Calu3 (cell line): ENCODE data around the gene SGCA. TPM values are rescaled to one million over a fixed set of nuclear protein-coding genes. Genes with fewer than 3 reads are reported as not detected.

Experiments used
- BruUV-seq: library from RNA; stranded (reverse); fragments of 400-500 nt; replicated peaks from 2 replicates; lab custom pipeline; 2021; lab: Mats Ljungman, UMichigan
- CTCF ChIA-PET: fragments of 300-600 bp; sonication (Branson Sonifier 250); formaldehyde crosslinking; loops from one replicate; lab custom pipeline; 2022; ENCODE audit warnings: antibody characterized with exemption; lab: Charles Lee
- DNase-seq: peaks from one replicate; pipeline ENCODE4 v3.0.0; 2022
- H3K27ac Mint-ChIP-seq: one replicate; pipeline ENCODE4 v1.8.0; 2022; ENCODE audit warnings: mixed read lengths; ENCODE audit not compliant: unreplicated experiment
- H3K27me3 Mint-ChIP-seq: one replicate; pipeline ENCODE4 v1.8.0; 2022; ENCODE audit warnings: mixed read lengths; ENCODE audit not compliant: unreplicated experiment
- H3K36me3 Mint-ChIP-seq: one replicate; pipeline ENCODE4 v1.8.0; 2022; ENCODE audit warnings: mild to moderate bottlenecking, moderate library complexity, mixed read lengths; ENCODE audit not compliant: insufficient read depth, unreplicated experiment
- H3K4me1 Mint-ChIP-seq: one replicate; pipeline ENCODE4 v1.8.0; 2022; ENCODE audit warnings: mild to moderate bottlenecking, low read depth, mixed read lengths; ENCODE audit not compliant: unreplicated experiment
- H3K4me3 Mint-ChIP-seq: one replicate; pipeline ENCODE4 v1.8.0; 2022; ENCODE audit warnings: mild to moderate bottlenecking, low read depth, moderate library complexity, mixed read lengths; ENCODE audit not compliant: unreplicated experiment
- H3K9me3 Mint-ChIP-seq: one replicate; pipeline ENCODE4 v1.8.0; 2022; ENCODE audit warnings: low read depth, mixed read lengths; ENCODE audit not compliant: unreplicated experiment
- intact Hi-C: fragments of 100-400 bp; cut with micrococcal nuclease; formaldehyde crosslinking; loops from one replicate; pipeline ENCODE4 v1.10.0; 2022; ENCODE audit not compliant: unreplicated experiment
- total RNA-seq: library from RNA; stranded (reverse); gene quantifications from 2 replicates; pipeline ENCODE4 v1.2.3, GENCODE V29; 2022
- TF ChIP-seq, protein P1 (sequence below): fragments of 200-600 bp; IDR thresholded peaks from one replicate; pipeline ENCODE4 v1.8.0; 2022; ENCODE audit warnings: antibody characterized with exemption; ENCODE audit not compliant: unreplicated experiment

Gene SGCA
- total RNA-seq, 1 experiment from 2014 or later = not detected

DNA sequence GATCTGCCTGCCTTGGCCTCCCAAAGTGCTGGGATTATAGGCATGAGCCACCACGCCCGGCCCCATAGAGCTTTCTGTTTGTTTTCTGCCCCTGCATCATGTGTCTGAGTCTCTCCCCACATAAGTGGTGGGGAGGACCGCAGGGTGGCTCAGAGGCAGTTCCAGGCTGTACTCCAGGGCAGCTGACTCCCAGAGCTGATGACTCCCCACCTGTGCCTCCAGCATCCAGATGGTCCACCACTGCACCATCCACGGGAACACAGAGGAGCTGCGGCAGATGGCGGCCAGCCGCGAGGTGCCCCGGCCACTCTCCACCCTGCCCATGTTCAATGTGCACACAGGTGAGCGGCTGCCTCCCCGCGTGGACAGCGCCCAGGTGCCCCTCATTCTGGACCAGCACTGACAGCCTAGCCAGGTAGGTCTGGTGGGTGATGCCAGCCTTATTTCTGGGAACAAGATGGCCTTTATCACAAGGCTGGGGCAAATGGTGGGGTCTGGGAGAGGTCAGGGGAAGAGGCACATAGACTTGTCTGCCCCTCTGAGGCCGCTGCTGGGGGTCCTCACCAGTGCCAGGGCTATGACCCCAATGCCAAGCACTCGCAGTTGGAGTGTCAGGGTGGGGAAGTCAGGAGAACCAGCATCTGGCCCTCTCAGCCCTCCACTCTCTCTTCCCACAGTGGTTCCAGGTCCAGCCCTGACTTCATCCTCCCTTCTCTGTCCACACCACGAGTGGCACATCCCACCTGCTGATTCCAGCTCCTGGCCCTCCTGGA, 9.4 kb downstream of the SGCA start:
- BruUV-seq = no TSS peak
- TF ChIP-seq, protein P1, sequence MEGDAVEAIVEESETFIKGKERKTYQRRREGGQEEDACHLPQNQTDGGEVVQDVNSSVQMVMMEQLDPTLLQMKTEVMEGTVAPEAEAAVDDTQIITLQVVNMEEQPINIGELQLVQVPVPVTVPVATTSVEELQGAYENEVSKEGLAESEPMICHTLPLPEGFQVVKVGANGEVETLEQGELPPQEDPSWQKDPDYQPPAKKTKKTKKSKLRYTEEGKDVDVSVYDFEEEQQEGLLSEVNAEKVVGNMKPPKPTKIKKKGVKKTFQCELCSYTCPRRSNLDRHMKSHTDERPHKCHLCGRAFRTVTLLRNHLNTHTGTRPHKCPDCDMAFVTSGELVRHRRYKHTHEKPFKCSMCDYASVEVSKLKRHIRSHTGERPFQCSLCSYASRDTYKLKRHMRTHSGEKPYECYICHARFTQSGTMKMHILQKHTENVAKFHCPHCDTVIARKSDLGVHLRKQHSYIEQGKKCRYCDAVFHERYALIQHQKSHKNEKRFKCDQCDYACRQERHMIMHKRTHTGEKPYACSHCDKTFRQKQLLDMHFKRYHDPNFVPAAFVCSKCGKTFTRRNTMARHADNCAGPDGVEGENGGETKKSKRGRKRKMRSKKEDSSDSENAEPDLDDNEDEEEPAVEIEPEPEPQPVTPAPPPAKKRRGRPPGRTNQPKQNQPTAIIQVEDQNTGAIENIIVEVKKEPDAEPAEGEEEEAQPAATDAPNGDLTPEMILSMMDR = no peak
- Mint-ChIP-seq H3K9me3 (no peaks in the 10 kb centered on the region), H3K27ac (peak overlapping the region; percentile 37), H3K4me3 (no peak overlapping the region), H3K4me1 (peaks cover 26% of the 10 kb centered on the region), H3K27me3 (peaks cover 6% of the 10 kb centered on the region), H3K36me3 (peaks cover 6% of the 10 kb centered on the region)
- intact Hi-C loops = no loop called here
- CTCF ChIA-PET = interaction anchor here (0.7 kb wide), 1 partner anchor 102 kb away, joined by 3 read pairs; no protein-coding TSS in a partner anchor
- DNase-seq = no peak

GRCh38 chr17:50176559-50177357, 11.0 kb downstream of the SGCA start:
- intact Hi-C loops = no loop called here
- H3K9me3 Mint-ChIP-seq = no peaks in the 10 kb centered on the region
- CTCF ChIA-PET = interaction anchor here (0.6 to 2.1 kb wide), 2 partner anchors 20 to 216 kb away, joined by 5 to 8 read pairs; no protein-coding TSS in a partner anchor
- no peak overlapping the region for H3K4me3 Mint-ChIP-seq
- TF ChIP-seq, protein P1 = no peak
- H3K27ac Mint-ChIP-seq = no peak overlapping the region
- DNase-seq = no peak
- no TSS peak for BruUV-seq
- peaks cover 6% of the 10 kb centered on the region for H3K36me3 Mint-ChIP-seq
- H3K4me1 Mint-ChIP-seq = peaks cover 26% of the 10 kb centered on the region
- peaks cover 22% of the 10 kb centered on the region for H3K27me3 Mint-ChIP-seq

DNA sequence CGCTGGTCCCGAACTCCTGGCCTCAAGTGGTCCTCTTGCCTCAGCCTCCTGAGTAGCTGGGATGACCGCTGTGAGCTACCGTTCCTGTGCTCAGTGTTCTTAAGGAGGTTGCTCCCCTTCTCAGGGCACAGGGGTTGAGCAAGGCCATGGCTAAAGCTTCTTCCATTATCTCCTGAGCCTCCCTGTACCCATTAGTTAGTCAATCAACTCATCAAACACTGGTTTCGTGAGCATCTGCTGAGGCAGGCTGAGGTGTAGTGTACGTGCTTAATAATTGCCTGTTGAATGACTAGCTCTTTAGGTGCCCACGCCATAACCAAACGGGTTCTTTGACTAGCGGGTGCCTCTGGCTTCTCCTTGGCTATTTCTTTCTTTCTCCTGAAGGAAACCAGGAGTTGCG, 11.7 kb downstream of the SGCA start:
- intact Hi-C loops = no loop called here
- Mint-ChIP-seq H3K4me3 (no peak overlapping the region), H3K27me3 (peaks cover 29% of the 10 kb centered on the region), H3K9me3 (no peaks in the 10 kb centered on the region), H3K27ac (peak overlapping the region; percentile 27), H3K4me1 (peaks cover 26% of the 10 kb centered on the region), H3K36me3 (peaks cover 6% of the 10 kb centered on the region)
- BruUV-seq = no TSS peak
- TF ChIP-seq, protein P1 = no peak
- CTCF ChIA-PET = interaction anchor here (0.6 to 2.1 kb wide), 14 partner anchors 8 to 788 kb away, joined by 3 to 14 read pairs (median 4); no protein-coding TSS in a partner anchor
- no peak for DNase-seq

DNA sequence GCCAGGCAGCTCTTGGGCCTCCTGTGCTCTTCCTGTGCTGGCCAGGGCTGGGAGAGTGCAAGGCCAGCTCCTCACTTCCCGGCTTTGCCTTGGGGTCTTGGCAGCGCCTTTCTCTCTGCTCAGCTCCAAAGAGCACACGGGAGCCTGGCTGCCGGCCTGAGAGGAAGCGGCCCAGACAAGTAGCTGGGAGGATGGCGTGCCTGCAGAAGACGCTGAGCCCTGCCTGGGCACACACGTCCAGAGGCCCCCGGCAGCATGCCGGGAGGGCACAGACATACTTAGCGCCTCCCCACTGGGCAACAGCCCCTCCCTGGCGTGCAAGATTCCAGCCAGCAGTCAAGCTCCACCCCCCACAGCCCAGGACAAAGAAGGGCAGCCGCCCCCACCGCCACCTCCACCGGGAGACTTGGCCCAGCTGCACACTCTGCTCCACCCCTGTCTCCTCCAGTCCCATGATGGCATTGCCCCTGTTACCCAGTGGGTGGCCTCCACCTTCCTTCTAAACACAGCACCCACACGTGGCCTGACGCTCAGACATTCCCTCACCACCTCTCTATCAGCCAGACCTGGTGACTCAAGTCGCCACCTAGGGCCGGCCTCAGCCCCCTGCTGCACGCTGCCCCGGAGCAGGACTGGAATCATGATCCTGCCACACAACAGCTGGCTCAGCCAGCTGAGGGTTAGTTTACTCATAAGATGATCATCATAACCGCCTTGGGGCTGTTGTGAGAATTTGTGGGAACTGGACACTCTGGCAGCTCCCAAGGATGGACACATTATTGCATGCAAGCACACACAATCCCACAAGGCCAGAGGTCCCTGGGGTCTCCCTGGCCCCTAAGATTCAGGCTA, 12.4 kb downstream of the SGCA start:
- TF ChIP-seq, protein P1 = peak; percentile 82
- Mint-ChIP-seq H3K4me3 (peak overlapping the region; percentile 51), H3K27ac (peak overlapping the region; percentile 27), H3K36me3 (peaks cover 6% of the 10 kb centered on the region), H3K4me1 (peaks cover 26% of the 10 kb centered on the region), H3K9me3 (no peaks in the 10 kb centered on the region), H3K27me3 (peaks cover 36% of the 10 kb centered on the region)
- intact Hi-C loops = no loop called here
- DNase-seq = peak; percentile 94
- no TSS peak for BruUV-seq
- CTCF ChIA-PET = interaction anchor here (0.6 to 2.1 kb wide), 16 partner anchors 9 to 787 kb away, joined by 3 to 14 read pairs (median 4); partner anchors contain the start of gene SGCA
